Neural cell (in vitro differentiated cells): ENCODE measurements around the gene TCIRG1. TPM values are rescaled to one million over a fixed set of nuclear protein-coding genes. Genes with fewer than 3 reads are reported as not detected.

Experiments used
- H2AFZ ChIP-seq: fragments of 200-600, 300-800 bp; sonication (generic), shearing (Covaris generic); 2 replicates; pipeline ENCODE4 v1.6.0; 2014; ENCODE audit warnings: low read depth, mild to moderate bottlenecking, antibody characterized with exemption, low read length, moderate library complexity
- H3F3A ChIP-seq: fragments of 200-600 bp; shearing (Covaris generic); 2 replicates; pipeline ENCODE4 v1.6.1; 2016; ENCODE audit warnings: mild to moderate bottlenecking, moderate library complexity, mixed read lengths, antibody characterized with exemption, low read length; ENCODE audit not compliant: insufficient read depth, poor library complexity, severe bottlenecking
- H3K27ac ChIP-seq: fragments of 200-600, 300-800 bp; sonication (generic), shearing (Covaris generic); 2 replicates; pipeline ENCODE4 v1.5.1; 2014; ENCODE audit warnings: mild to moderate bottlenecking, low read length, moderate library complexity
- H3K27me3 ChIP-seq: fragments of 300-800, 200-600 bp; sonication (generic), shearing (Covaris generic); 2 replicates; pipeline ENCODE4 v1.6.0; 2014; ENCODE audit warnings: mild to moderate bottlenecking, low read depth, low read length, moderate library complexity; ENCODE audit not compliant: insufficient read depth
- H3K36me3 ChIP-seq: fragments of 300-800, 200-600 bp; sonication (generic), shearing (Covaris generic); 2 replicates; pipeline ENCODE4 v1.5.1; 2014; ENCODE audit warnings: mild to moderate bottlenecking, antibody characterized with exemption, low read length, moderate library complexity; ENCODE audit not compliant: insufficient read depth
- H3K4me2 ChIP-seq: fragments of 300-800, 200-600 bp; sonication (generic), shearing (Covaris generic); 2 replicates; pipeline ENCODE4 v1.6.0; 2014; ENCODE audit warnings: mild to moderate bottlenecking, low read length
- H3K4me3 ChIP-seq: fragments of 300-800, 200-600 bp; sonication (generic), shearing (Covaris generic); 2 replicates; pipeline ENCODE4 v1.5.1; 2014; ENCODE audit warnings: mild to moderate bottlenecking, low read length, moderate library complexity
- H3K79me2 ChIP-seq: fragments of 200-600 bp; shearing (Covaris generic); replicated peaks from 2 replicates; pipeline ENCODE4 v1.6.0; 2014; ENCODE audit warnings: mild to moderate bottlenecking, low read length, moderate library complexity; ENCODE audit not compliant: insufficient read depth
- H3K9ac ChIP-seq: fragments of 300-800, 200-600 bp; sonication (generic), shearing (Covaris generic); 2 replicates; pipeline ENCODE4 v1.6.1; 2016; ENCODE audit warnings: mild to moderate bottlenecking, low read length, mixed read lengths
- H3K9me2 ChIP-seq: fragments of 200-600 bp; shearing (Covaris generic); 2 replicates; pipeline ENCODE4 v1.6.1; 2016; ENCODE audit warnings: mild to moderate bottlenecking, low read length, mixed read lengths; ENCODE audit not compliant: insufficient read depth
- H3K9me3 ChIP-seq: fragments of 200-600, 300-800 bp; sonication (generic), shearing (Covaris generic); 2 replicates; pipeline ENCODE4 v1.6.1; 2016; ENCODE audit warnings: mild to moderate bottlenecking, mixed run types, low read length, moderate library complexity, mixed read lengths
- H4K20me1 ChIP-seq: fragments of 200-600 bp; shearing (Covaris generic); 2 replicates; pipeline ENCODE4 v1.6.1; 2016; ENCODE audit warnings: mild to moderate bottlenecking, mixed run types; ENCODE audit not compliant: insufficient read depth
- EP300 ChIP-seq: fragments of 450-650 bp; conservative IDR thresholded peaks from 2 replicates; pipeline ENCODE4 v1.6.1; 2014; ENCODE audit warnings: antibody characterized with exemption, mild to moderate bottlenecking, moderate library complexity; ENCODE audit not compliant: poor library complexity, severe bottlenecking
- EZH2 ChIP-seq: fragments of 200-600, 300-800 bp; shearing (Covaris generic), sonication (generic); IDR thresholded peaks from 2 replicates; pipeline ENCODE4 v1.6.1; 2014; ENCODE audit warnings: antibody characterized with exemption, low read length, borderline replicate concordance, mild to moderate bottlenecking; ENCODE audit not compliant: insufficient read depth, poor library complexity, severe bottlenecking
- MXI1 ChIP-seq: fragments of 450-650 bp; conservative IDR thresholded peaks from 2 replicates; pipeline ENCODE4 v1.6.1; 2014; ENCODE audit warnings: antibody characterized with exemption, mild to moderate bottlenecking; ENCODE audit not compliant: poor library complexity, severe bottlenecking
- POLR2AphosphoS5 ChIP-seq: IDR thresholded peaks from 2 replicates; pipeline ENCODE4 v1.6.1; 2012
- RAD21 ChIP-seq: fragments of 450-650 bp; conservative IDR thresholded peaks from 2 replicates; pipeline ENCODE4 v1.6.1; 2014; ENCODE audit warnings: antibody characterized with exemption, mild to moderate bottlenecking, moderate library complexity
- SMC3 ChIP-seq: fragments of 450-650 bp; conservative IDR thresholded peaks from 2 replicates; pipeline ENCODE4 v1.6.1; 2014; ENCODE audit warnings: antibody characterized with exemption, mild to moderate bottlenecking, moderate library complexity; ENCODE audit not compliant: poor library complexity
- TAF1 ChIP-seq: IDR thresholded peaks from 2 replicates; pipeline ENCODE4 v1.6.1; 2012; ENCODE audit warnings: low read depth
- polyA plus RNA-seq: library from polyadenylated mRNA; depleted of rRNA; stranded (reverse); fragments of >200 nt; gene quantifications from 2 replicates; pipeline ENCODE4 v1.2.3, GENCODE V29; 2014
- TF ChIP-seq, protein P1 (sequence below): fragments of 450-650 bp; IDR thresholded peaks from 2 replicates; pipeline ENCODE4 v1.5.1; 2014; ENCODE audit warnings: antibody characterized with exemption, mild to moderate bottlenecking, moderate library complexity; ENCODE audit not compliant: poor library complexity, severe bottlenecking
- TF ChIP-seq, protein P2 (sequence below): IDR thresholded peaks from 2 replicates; pipeline ENCODE4 v1.6.1; 2012; ENCODE audit warnings: borderline replicate concordance

TCIRG1 gene
- polyA plus RNA-seq, 1 donor from 2014 or later: 1.8 TPM

DNA sequence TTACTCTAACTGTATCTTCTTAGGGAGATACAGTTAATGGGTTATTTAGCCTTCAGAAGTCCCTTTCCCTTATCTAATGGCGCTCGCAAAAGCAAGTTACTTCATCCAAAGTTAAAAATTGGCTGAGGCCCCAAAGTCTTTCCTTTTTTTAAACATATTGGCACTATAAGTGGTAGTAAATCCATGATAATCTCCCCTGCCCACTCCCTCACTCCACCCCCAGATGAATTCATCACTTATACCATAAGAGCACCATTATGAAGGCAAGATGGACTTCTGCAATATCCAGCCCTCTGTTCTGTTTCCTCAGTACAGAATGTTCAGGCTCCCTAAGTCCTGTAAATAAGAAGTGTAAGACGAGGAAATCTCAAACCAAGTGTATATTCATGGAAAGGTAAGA lies 44.7 kb downstream of the TCIRG1 start:
- Histone ChIP-seq H3K4me2 (no peak overlapping the region), H2AFZ (no peak overlapping the region), H3F3A (no peaks in the 10 kb centered on the region), H3K4me3 (no peak overlapping the region), H4K20me1 (no peaks in the 10 kb centered on the region), H3K9me2 (no peaks in the 10 kb centered on the region), H3K9me3 (no peaks in the 10 kb centered on the region), H3K79me2 (no peaks in the 10 kb centered on the region), H3K27ac (no peak overlapping the region), H3K27me3 (no peaks in the 10 kb centered on the region), H3K9ac (no peak overlapping the region), H3K36me3 (no peaks in the 10 kb centered on the region)
- TF ChIP-seq TAF1: no peak
- TF ChIP-seq SMC3: no peak
- no peak for TF ChIP-seq POLR2AphosphoS5
- TF ChIP-seq, protein P1, sequence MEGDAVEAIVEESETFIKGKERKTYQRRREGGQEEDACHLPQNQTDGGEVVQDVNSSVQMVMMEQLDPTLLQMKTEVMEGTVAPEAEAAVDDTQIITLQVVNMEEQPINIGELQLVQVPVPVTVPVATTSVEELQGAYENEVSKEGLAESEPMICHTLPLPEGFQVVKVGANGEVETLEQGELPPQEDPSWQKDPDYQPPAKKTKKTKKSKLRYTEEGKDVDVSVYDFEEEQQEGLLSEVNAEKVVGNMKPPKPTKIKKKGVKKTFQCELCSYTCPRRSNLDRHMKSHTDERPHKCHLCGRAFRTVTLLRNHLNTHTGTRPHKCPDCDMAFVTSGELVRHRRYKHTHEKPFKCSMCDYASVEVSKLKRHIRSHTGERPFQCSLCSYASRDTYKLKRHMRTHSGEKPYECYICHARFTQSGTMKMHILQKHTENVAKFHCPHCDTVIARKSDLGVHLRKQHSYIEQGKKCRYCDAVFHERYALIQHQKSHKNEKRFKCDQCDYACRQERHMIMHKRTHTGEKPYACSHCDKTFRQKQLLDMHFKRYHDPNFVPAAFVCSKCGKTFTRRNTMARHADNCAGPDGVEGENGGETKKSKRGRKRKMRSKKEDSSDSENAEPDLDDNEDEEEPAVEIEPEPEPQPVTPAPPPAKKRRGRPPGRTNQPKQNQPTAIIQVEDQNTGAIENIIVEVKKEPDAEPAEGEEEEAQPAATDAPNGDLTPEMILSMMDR: no peak
- TF ChIP-seq, protein P2, sequence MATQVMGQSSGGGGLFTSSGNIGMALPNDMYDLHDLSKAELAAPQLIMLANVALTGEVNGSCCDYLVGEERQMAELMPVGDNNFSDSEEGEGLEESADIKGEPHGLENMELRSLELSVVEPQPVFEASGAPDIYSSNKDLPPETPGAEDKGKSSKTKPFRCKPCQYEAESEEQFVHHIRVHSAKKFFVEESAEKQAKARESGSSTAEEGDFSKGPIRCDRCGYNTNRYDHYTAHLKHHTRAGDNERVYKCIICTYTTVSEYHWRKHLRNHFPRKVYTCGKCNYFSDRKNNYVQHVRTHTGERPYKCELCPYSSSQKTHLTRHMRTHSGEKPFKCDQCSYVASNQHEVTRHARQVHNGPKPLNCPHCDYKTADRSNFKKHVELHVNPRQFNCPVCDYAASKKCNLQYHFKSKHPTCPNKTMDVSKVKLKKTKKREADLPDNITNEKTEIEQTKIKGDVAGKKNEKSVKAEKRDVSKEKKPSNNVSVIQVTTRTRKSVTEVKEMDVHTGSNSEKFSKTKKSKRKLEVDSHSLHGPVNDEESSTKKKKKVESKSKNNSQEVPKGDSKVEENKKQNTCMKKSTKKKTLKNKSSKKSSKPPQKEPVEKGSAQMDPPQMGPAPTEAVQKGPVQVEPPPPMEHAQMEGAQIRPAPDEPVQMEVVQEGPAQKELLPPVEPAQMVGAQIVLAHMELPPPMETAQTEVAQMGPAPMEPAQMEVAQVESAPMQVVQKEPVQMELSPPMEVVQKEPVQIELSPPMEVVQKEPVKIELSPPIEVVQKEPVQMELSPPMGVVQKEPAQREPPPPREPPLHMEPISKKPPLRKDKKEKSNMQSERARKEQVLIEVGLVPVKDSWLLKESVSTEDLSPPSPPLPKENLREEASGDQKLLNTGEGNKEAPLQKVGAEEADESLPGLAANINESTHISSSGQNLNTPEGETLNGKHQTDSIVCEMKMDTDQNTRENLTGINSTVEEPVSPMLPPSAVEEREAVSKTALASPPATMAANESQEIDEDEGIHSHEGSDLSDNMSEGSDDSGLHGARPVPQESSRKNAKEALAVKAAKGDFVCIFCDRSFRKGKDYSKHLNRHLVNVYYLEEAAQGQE: no peak
- TF ChIP-seq MXI1: no peak
- no peak for TF ChIP-seq EP300
- TF ChIP-seq EZH2: no peak
- TF ChIP-seq RAD21: no peak

DNA sequence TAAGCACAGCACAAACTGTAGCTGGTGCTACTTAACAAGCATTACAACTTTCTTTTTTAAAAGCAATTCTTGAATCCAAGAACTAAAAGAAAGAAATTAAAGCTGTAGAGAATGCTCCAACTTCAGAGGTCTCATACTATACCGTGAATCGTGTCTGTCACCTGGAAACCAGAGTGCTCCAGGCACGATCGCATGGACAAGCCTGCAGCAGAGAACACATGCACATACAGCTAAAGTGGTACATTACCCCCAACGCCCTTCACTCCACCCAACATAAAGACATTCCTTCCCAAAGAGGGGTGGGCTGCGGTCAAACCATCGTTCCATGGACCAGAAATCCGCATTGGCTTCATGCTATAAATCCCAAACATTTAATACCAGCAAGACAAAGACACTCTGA lies 50.9 kb downstream of the TCIRG1 start:
- no peak overlapping the region for H3K9ac ChIP-seq
- H3K27ac ChIP-seq: no peak overlapping the region

More for the DNA sequence above, 50.9 kb downstream of the TCIRG1 start:
- TF ChIP-seq EP300: no peak
- TF ChIP-seq MXI1: no peak
- no peak for TF ChIP-seq TAF1
- TF ChIP-seq, protein P1: no peak
- TF ChIP-seq POLR2AphosphoS5: no peak
- no peak for TF ChIP-seq RAD21
- TF ChIP-seq SMC3: no peak
- TF ChIP-seq, protein P2: no peak
- TF ChIP-seq EZH2: no peak
- no peak overlapping the region for H2AFZ ChIP-seq
- no peaks in the 10 kb centered on the region for H3K9me2 ChIP-seq
- H3F3A ChIP-seq: no peaks in the 10 kb centered on the region
- H4K20me1 ChIP-seq: no peaks in the 10 kb centered on the region
- no peak overlapping the region for H3K4me2 ChIP-seq
- no peaks in the 10 kb centered on the region for H3K79me2 ChIP-seq
- H3K27me3 ChIP-seq: no peaks in the 10 kb centered on the region
- no peak overlapping the region for H3K4me3 ChIP-seq
- no peaks in the 10 kb centered on the region for H3K36me3 ChIP-seq
- H3K9me3 ChIP-seq: no peaks in the 10 kb centered on the region
